Measurements from ENCODE around the gene NAA16. TPM values are rescaled to one million over a fixed set of nuclear protein-coding genes. Genes with fewer than 3 reads are reported as not detected.
A peak's percentile ranks its signal among the peaks of the same experiment; 100 is the strongest.

The NAA16 gene
- total and polyA plus RNA-seq, 9 of the 15 experiments (the other 6 are each of a cell fraction or from before 2014, with no cell fraction given) = 3.7 to 18.2 (median 12.0) TPM

DNA sequence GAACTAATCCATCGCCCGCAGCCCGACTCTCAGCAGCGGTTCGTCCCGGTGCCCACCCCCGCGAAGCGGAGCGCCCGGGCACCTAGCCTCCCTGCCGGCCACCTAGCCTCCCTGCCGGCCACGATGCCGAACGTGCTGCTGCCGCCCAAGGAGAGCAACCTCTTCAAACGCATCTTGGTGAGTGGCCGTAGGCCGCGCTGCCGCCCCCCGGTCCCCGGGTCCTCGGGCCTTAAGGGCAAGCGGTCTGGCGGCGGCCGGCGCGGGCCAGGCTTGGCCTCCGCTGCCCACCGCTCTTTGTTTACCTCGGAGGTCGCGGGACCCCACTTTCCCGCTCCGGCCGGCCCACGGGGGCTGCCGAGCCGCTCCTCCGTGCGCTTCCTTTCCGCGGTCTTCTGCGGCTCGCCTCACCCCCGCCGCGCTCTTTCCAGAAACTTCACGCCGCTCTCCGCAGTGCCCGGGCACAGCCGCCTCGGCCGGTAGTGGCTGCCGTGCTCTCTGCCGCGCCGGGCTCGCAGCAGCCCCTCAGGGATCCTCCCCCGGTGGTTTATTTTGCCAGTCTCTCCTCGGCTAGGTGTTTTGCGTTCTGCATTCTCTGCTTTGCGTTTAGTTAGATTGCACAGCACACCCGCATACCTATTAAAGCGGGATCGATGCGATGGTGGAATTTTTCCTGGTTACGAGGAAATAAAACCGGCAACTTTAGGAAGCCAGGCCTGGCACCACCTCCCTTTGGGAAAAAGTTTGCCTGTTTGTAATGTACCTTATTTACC lies 524 bp downstream of the NAA16 start:
- peaks cover 7 to 10% of the 10 kb centered on the region in 2 experiments; a peak in 3 of 5 replicates for H3K4me1 ChIP-seq (replicated peaks in 1 of 2; ENCODE audit: control insufficient read depth in 2 of 2, insufficient read depth in 2 of 2, low read length in 2 of 2)
- CTCF ChIA-PET (ENCODE audit: low intra/inter-chr PET ratio) = no interaction called here
- TF ChIP-seq SRSF9 (IDR thresholded peaks at IDR 0.05; ENCODE audit: borderline replicate concordance, low read depth, low read length) (no peak), NCOA4 (IDR thresholded peaks at IDR 0.05; ENCODE audit: partially characterized antibody) (no peak), RBM14 (IDR thresholded peaks at IDR 0.05; ENCODE audit: borderline replicate concordance, insufficient read depth, low read depth, low read length) (no peak), ZNF143 (CRISPR knock-in tag; IDR thresholded peaks at IDR 0.05) (no peak), OTX1 (CRISPR knock-in tag; IDR thresholded peaks at IDR 0.05) (no peak), EP300 (IDR thresholded peaks at IDR 0.05; ENCODE audit: low read length) (no peak), KDM2B (CRISPR knock-in tag; IDR thresholded peaks at IDR 0.05) (no peak), ZBTB1 (CRISPR knock-in tag; IDR thresholded peaks at IDR 0.05; ENCODE audit: borderline replicate concordance, low read depth) (peak; percentile 18; the same call in 1 of the 2 replicates)
- TF ChIP-seq, protein P1, sequence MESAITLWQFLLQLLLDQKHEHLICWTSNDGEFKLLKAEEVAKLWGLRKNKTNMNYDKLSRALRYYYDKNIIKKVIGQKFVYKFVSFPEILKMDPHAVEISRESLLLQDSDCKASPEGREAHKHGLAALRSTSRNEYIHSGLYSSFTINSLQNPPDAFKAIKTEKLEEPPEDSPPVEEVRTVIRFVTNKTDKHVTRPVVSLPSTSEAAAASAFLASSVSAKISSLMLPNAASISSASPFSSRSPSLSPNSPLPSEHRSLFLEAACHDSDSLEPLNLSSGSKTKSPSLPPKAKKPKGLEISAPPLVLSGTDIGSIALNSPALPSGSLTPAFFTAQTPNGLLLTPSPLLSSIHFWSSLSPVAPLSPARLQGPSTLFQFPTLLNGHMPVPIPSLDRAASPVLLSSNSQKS (CRISPR knock-in tag; IDR thresholded peaks at IDR 0.05) = no peak
- TF ChIP-seq, protein P2, sequence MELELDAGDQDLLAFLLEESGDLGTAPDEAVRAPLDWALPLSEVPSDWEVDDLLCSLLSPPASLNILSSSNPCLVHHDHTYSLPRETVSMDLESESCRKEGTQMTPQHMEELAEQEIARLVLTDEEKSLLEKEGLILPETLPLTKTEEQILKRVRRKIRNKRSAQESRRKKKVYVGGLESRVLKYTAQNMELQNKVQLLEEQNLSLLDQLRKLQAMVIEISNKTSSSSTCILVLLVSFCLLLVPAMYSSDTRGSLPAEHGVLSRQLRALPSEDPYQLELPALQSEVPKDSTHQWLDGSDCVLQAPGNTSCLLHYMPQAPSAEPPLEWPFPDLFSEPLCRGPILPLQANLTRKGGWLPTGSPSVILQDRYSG (tag; conservative IDR thresholded peaks at IDR 0.05; ENCODE audit: low read depth) = no peak
- TF ChIP-seq, protein P3, sequence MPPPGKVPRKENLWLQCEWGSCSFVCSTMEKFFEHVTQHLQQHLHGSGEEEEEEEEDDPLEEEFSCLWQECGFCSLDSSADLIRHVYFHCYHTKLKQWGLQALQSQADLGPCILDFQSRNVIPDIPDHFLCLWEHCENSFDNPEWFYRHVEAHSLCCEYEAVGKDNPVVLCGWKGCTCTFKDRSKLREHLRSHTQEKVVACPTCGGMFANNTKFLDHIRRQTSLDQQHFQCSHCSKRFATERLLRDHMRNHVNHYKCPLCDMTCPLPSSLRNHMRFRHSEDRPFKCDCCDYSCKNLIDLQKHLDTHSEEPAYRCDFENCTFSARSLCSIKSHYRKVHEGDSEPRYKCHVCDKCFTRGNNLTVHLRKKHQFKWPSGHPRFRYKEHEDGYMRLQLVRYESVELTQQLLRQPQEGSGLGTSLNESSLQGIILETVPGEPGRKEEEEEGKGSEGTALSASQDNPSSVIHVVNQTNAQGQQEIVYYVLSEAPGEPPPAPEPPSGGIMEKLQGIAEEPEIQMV (tag; conservative IDR thresholded peaks at IDR 0.05; ENCODE audit: low read depth) = no peak
- TF ChIP-seq, protein P4, sequence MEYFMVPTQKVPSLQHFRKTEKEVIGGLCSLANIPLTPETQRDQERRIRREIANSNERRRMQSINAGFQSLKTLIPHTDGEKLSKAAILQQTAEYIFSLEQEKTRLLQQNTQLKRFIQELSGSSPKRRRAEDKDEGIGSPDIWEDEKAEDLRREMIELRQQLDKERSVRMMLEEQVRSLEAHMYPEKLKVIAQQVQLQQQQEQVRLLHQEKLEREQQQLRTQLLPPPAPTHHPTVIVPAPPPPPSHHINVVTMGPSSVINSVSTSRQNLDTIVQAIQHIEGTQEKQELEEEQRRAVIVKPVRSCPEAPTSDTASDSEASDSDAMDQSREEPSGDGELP (CRISPR knock-in tag; IDR thresholded peaks at IDR 0.05; ENCODE audit: borderline replicate concordance) = peak; percentile 37
- TF ChIP-seq, protein P5, sequence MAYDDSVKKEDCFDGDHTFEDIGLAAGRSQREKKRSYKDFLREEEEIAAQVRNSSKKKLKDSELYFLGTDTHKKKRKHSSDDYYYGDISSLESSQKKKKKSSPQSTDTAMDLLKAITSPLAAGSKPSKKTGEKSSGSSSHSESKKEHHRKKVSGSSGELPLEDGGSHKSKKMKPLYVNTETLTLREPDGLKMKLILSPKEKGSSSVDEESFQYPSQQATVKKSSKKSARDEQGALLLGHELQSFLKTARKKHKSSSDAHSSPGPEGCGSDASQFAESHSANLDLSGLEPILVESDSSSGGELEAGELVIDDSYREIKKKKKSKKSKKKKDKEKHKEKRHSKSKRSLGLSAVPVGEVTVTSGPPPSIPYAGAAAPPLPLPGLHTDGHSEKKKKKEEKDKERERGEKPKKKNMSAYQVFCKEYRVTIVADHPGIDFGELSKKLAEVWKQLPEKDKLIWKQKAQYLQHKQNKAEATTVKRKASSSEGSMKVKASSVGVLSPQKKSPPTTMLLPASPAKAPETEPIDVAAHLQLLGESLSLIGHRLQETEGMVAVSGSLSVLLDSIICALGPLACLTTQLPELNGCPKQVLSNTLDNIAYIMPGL (CRISPR knock-in tag; IDR thresholded peaks at IDR 0.05) = no peak

More for the DNA sequence above, 524 bp downstream of the NAA16 start:
- intact Hi-C loops (cut with micrococcal nuclease) = loop anchor here (5.0 kb wide), 1 partner anchor 249 kb away; the partner anchor contains the start of gene WBP4
- Histone ChIP-seq H3K79me2 (ENCODE audit: control insufficient read depth, insufficient read depth, low read length) (peaks cover 56% of the 10 kb centered on the region), H4K20me1 (replicated peaks; ENCODE audit: control insufficient read depth, insufficient read depth, low read length) (no peaks in the 10 kb centered on the region), H3K27ac (ENCODE audit: extremely low read depth, low read depth, low read length) (peak overlapping the region; percentile 91), H3K9ac (ENCODE audit: insufficient read depth in 1 of 2, low read depth in 2 of 2, low read length in 2 of 2) (peak overlapping the region; percentile 77 to 98), H3K9me3 (replicated peaks; ENCODE audit: control insufficient read depth, insufficient read depth, low read depth, low read length) (no peaks in the 10 kb centered on the region), H3K4me2 (ENCODE audit: insufficient read depth, low read length) (peak overlapping the region; percentile 79), H3K4me3 (peak overlapping the region; percentile 98), H2AFZ (ENCODE audit: low read depth, low read length) (peak overlapping the region; percentile 92), H3K27me3 (ENCODE audit: control insufficient read depth in 2 of 2, insufficient read depth in 2 of 2, low read length in 2 of 2) (no peaks in the 10 kb centered on the region), H3K36me3 (ENCODE audit: control insufficient read depth, insufficient read depth, low read length) (peaks cover 2% of the 10 kb centered on the region; the same call in 1 of the 3 replicates), H3K9me1 (ENCODE audit: control insufficient read depth, insufficient read depth, low read length) (no peaks in the 10 kb centered on the region)
- in situ Hi-C loops (cut with MboI) = no loop called here
- ATAC-seq (peak; percentile 75), DNase-seq (ENCODE audit: extremely low read depth in 1 of 4, low spot score in 3 of 4) (peak in 2 of 4 experiments; percentile 21 to 25), FAIRE-seq (no peak)
- under 1% methylated on average over 28 of the region's 73 CpGs for WGBS (ENCODE audit: insufficient coverage, low coverage, missing lambda C conversion rate)
- POLR2A ChIA-PET = interaction anchor here (0.7 to 1.3 kb wide), 2 partner anchors 238 to 242 kb away, joined by 3 read pairs; no protein-coding TSS in a partner anchor
- BruUV-seq (replicated peaks) = TSS peak; percentile 46
